Ramos (cell line): ENCODE results near the gene FAM236D.
"Not testable (repeated sequence)": the region's sequence is repeated elsewhere in the genome, so short reads cannot be mapped to it uniquely, and the experiment has no call there.

ENCODE experiments used
- in situ Hi-C: fragments of 300-500 bp; cut with MboI; formaldehyde crosslinking; loops from one replicate; pipeline ENCODE4 v1.14.3; 2022; ENCODE audit warnings: low sequenced_read_pairs; ENCODE audit not compliant: unreplicated experiment

The FAM236D gene

DNA sequence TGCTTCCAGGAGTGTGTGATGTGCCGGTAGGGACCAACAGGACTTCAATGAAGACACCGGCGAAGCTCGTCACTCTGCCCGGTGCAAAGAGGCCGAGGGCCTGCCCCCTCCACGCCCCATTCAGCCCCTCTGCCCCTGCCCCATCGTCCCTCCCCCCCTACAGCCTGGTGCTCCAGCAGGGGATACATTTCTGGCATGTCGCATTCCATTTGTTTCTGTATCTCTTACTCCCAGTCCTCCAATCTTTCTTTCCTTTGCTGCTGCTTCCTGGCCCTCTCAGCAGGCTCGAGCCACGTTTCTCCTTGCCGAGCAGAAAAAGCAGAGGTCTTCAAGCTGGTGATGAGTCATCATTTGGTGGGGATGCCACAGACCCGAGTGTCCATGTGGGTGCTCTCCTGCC lies at the start of gene FAM236D:
Gene FAM236D, minus strand, starts transcription at position 101 of the 400 bp plus-strand sequence. Its CDS starts 100 bp downstream, at position 1.
- in situ Hi-C loops: not testable (repeated sequence)

GRCh38 chrX:72837532-72837931 lies 29.5 kb upstream of the FAM236D start:
- in situ Hi-C loops: not testable (repeated sequence)

DNA sequence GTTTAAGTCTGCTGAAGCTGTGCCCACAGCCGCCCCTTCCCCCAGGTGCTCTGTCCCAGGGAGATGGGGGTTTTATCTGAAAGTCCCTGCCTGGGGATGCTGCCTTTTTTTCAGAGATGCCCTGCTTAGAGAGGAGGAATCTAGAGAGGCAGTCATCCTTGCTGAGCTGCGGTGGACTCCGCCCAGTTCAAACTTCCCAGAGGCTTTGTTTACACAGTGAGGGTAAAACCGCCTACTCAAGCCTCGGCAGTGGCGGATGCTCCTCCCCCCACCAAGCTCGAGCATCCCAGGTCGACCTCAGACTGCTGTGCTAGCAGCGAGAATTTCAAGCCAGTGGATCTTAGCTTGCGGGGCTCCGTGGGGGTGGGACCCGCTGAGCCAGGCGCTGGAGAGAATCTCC lies 22.7 kb upstream of the FAM236D start:
- in situ Hi-C loops: not testable (repeated sequence)

GRCh38 chrX:72790390-72790789 lies 17.6 kb downstream of the FAM236D start:
- in situ Hi-C loops: not testable (repeated sequence)

- in situ Hi-C loops: not testable (repeated sequence)
These were observed 19.9 kb downstream of the FAM236D start for GRCh38 chrX:72788142-72788541.

- in situ Hi-C loops: not testable (repeated sequence)
These were observed 24.0 kb downstream of the FAM236D start for GRCh38 chrX:72783964-72784363.

- in situ Hi-C loops: not testable (repeated sequence)
These were observed 24.6 kb downstream of the FAM236D start for GRCh38 chrX:72783365-72783936.

- in situ Hi-C loops: not testable (repeated sequence)
These were observed 25.4 kb downstream of the FAM236D start, which contains the start of gene FAM236B for GRCh38 chrX:72782560-72782959. Gene FAM236B, minus strand, starts transcription at chrX:72782660. Its CDS starts 100 bp downstream, at chrX:72782560.

DNA sequence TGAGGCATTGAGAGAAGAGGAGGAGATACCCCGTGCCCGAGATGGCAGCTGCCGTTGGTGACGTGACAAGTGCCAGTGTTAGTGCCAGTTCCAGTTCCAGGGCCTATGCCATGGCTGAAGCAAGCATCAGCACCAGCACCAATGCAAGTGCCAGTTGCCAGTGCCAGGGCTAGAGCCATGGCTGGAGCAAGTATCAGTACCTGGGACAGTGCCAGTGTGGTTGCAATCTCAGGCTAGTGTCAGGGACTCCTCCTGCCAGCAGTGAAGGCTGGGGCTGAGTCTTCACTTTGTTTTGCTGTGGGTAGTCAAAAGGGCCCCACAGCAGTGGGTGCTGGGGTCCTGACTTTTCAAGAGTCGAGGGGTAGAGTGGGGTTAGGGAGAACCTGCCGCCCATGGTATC lies 29.9 kb downstream of the FAM236D start:
- in situ Hi-C loops: not testable (repeated sequence)

GRCh38 chrX:72777467-72777790 lies 30.6 kb downstream of the FAM236D start:
- in situ Hi-C loops: not testable (repeated sequence)

GRCh38 chrX:72776653-72777466 lies 31.1 kb downstream of the FAM236D start, which contains the start of gene DMRTC1B:
Gene DMRTC1B, plus strand, starts transcription at chrX:72776890. Its CDS starts 68,246 bp downstream, at chrX:72845136.
- in situ Hi-C loops: not testable (repeated sequence)

- in situ Hi-C loops: not testable (repeated sequence)
These were observed 47.6 kb downstream of the FAM236D start for GRCh38 chrX:72760454-72760853.
